OCI-LY7 (cell line): ENCODE results near the gene ZBTB16. TPM values are rescaled to one million over a fixed set of nuclear protein-coding genes. Genes with fewer than 3 reads are reported as not detected.

Experiments
- BruUV-seq: library from RNA; stranded (reverse); fragments of 400-500 nt; replicated peaks from 2 replicates; lab custom pipeline; 2021; lab: Mats Ljungman, UMichigan
- CTCF ChIA-PET: fragments of 300-600 bp; sonication (Branson Sonifier 250); formaldehyde crosslinking; loops from one replicate; lab custom pipeline; 2022; ENCODE audit warnings: antibody characterized with exemption; ENCODE audit not compliant: unreplicated experiment; lab: Charles Lee
- POLR2A ChIA-PET: fragments of 300-600 bp; sonication (Branson Sonifier 250); formaldehyde crosslinking; loops from one replicate; lab custom pipeline; 2022; ENCODE audit warnings: antibody characterized with exemption; lab: Charles Lee
- DNase-seq: peaks from one replicate; pipeline ENCODE4 v3.0.0-alpha.2; 2015; ENCODE audit warnings: low spot score
- H2AFZ ChIP-seq: fragments of 200-600 bp; sonication (generic), shearing (Covaris generic); 2 replicates; pipeline ENCODE4 v1.6.1; 2014; ENCODE audit warnings: mild to moderate bottlenecking, antibody characterized with exemption, low read length, moderate library complexity
- H3K27ac ChIP-seq: fragments of 200-600 bp; sonication (generic); 2 replicates; pipeline ENCODE4 v1.5.1; 2014; ENCODE audit warnings: mixed run types, low read depth, mild to moderate bottlenecking, moderate library complexity, low read length, inconsistent platforms; ENCODE audit not compliant: poor library complexity, severe bottlenecking
- H3K36me3 ChIP-seq: fragments of 200-600 bp; sonication (generic); 2 replicates; pipeline ENCODE4 v1.6.1; 2014; ENCODE audit warnings: mild to moderate bottlenecking, antibody characterized with exemption, low read length, moderate library complexity, mixed read lengths; ENCODE audit not compliant: insufficient read depth
- H3K4me1 ChIP-seq: fragments of 200-600 bp; sonication (generic); 2 replicates; pipeline ENCODE4 v1.5.1; 2014; ENCODE audit warnings: mild to moderate bottlenecking, low read length; ENCODE audit not compliant: insufficient read depth, poor library complexity, severe bottlenecking
- H3K4me2 ChIP-seq: fragments of 200-600 bp; sonication (generic); 2 replicates; pipeline ENCODE4 v1.6.1; 2014; ENCODE audit warnings: mild to moderate bottlenecking, low read length
- H3K4me3 ChIP-seq: fragments of 200-600 bp; sonication (generic); 2 replicates; pipeline ENCODE4 v1.5.1; 2014; ENCODE audit warnings: mild to moderate bottlenecking, low read depth, low read length; ENCODE audit not compliant: poor library complexity, severe bottlenecking
- H3K79me2 ChIP-seq: fragments of 200-600 bp; sonication (generic); 2 replicates; pipeline ENCODE4 v1.6.1; 2016; ENCODE audit warnings: low read depth, mild to moderate bottlenecking, low read length, moderate library complexity, mixed read lengths; ENCODE audit not compliant: insufficient read depth
- H3K9me2 ChIP-seq: fragments of 200-600 bp; sonication (generic); 2 replicates; pipeline ENCODE4 v1.6.1; 2016; ENCODE audit warnings: mild to moderate bottlenecking, low read length, mixed read lengths; ENCODE audit not compliant: insufficient read depth
- H3K9me3 ChIP-seq: fragments of 200-600 bp; sonication (generic); 2 replicates; pipeline ENCODE4 v1.6.1; 2014; ENCODE audit warnings: mild to moderate bottlenecking, mixed run types, low read length, mixed read lengths
- H4K20me1 ChIP-seq: fragments of 200-600 bp; sonication (generic); 2 replicates; pipeline ENCODE4 v1.6.1; 2014; ENCODE audit warnings: mild to moderate bottlenecking, antibody characterized with exemption, low read length, moderate library complexity, mixed read lengths; ENCODE audit not compliant: insufficient read depth
- EZH2phosphoT487 ChIP-seq: fragments of 200-600 bp; sonication (generic); IDR thresholded peaks from 2 replicates; pipeline ENCODE4 v1.6.1; 2018; ENCODE audit warnings: low read depth, borderline replicate concordance, mild to moderate bottlenecking, mixed run types, antibody characterized with exemption, low read length, moderate library complexity, mixed read lengths
- intact Hi-C: fragments of 100-400 bp; cut with micrococcal nuclease; formaldehyde crosslinking; loops from one replicate; pipeline ENCODE4 v1.10.0; 2022; ENCODE audit not compliant: unreplicated experiment
- total RNA-seq, 2 experiments: library from RNA; depleted of rRNA in 1 of 2; stranded (reverse); fragments of >200 nt in 1 of 2; shearing (Covaris generic) in 1 of 2; gene quantifications; 2 replicates each; pipeline ENCODE4 v1.2.3, GENCODE V29; 2014 to 2022
- TF ChIP-seq, protein P1 (sequence below): fragments of 200-600 bp; sonication (generic); conservative IDR thresholded peaks from 2 replicates; pipeline ENCODE4 v1.5.1; 2014; ENCODE audit warnings: mild to moderate bottlenecking, antibody characterized with exemption, low read length, moderate library complexity, mixed read lengths

Gene ZBTB16
- total RNA-seq, 2 experiments from 2014 or later = not detected

DNA sequence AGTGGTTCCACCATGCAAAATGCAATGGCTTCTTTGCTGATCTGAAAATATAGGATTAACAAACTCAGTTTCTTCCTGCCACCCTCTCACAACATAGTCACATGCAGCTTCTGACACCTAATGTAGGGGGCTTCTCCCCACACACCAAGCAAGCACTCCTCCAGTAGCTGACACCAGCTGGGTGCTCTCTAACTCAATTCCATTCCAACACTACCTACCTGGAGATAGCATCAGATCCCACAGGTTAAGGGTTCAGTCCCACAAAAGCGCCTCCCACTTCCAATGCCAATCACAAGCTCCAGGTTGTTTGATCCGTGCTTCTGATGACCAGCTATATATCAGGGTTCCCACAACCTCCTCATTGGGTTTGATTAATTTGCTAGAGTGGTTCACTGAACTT is 204.9 kb downstream of the ZBTB16 start:
- no peak for TF ChIP-seq EZH2phosphoT487
- TF ChIP-seq, protein P1, sequence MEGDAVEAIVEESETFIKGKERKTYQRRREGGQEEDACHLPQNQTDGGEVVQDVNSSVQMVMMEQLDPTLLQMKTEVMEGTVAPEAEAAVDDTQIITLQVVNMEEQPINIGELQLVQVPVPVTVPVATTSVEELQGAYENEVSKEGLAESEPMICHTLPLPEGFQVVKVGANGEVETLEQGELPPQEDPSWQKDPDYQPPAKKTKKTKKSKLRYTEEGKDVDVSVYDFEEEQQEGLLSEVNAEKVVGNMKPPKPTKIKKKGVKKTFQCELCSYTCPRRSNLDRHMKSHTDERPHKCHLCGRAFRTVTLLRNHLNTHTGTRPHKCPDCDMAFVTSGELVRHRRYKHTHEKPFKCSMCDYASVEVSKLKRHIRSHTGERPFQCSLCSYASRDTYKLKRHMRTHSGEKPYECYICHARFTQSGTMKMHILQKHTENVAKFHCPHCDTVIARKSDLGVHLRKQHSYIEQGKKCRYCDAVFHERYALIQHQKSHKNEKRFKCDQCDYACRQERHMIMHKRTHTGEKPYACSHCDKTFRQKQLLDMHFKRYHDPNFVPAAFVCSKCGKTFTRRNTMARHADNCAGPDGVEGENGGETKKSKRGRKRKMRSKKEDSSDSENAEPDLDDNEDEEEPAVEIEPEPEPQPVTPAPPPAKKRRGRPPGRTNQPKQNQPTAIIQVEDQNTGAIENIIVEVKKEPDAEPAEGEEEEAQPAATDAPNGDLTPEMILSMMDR = no peak
- no TSS peak for BruUV-seq
- H3K4me3 ChIP-seq = no peak overlapping the region
- H3K9me2 ChIP-seq = no peaks in the 10 kb centered on the region
- CTCF ChIA-PET = no interaction called here
- no peaks in the 10 kb centered on the region for H3K36me3 ChIP-seq
- H4K20me1 ChIP-seq = no peaks in the 10 kb centered on the region
- POLR2A ChIA-PET = interaction anchor here (0.7 to 1.0 kb wide), 2 partner anchors 8 to 27 kb away, joined by 4 to 5 read pairs; no protein-coding TSS in a partner anchor
- H3K79me2 ChIP-seq = no peaks in the 10 kb centered on the region
- no peak overlapping the region for H3K27ac ChIP-seq
- intact Hi-C loops = loop anchor here (5.0 kb wide), 2 partner anchors 82 to 457 kb away; no protein-coding TSS in a partner anchor
- DNase-seq = no peak
- no peak overlapping the region for H2AFZ ChIP-seq
- H3K9me3 ChIP-seq = no peaks in the 10 kb centered on the region
- H3K4me1 ChIP-seq = peaks cover 2% of the 10 kb centered on the region
- H3K4me2 ChIP-seq = no peak overlapping the region

DNA sequence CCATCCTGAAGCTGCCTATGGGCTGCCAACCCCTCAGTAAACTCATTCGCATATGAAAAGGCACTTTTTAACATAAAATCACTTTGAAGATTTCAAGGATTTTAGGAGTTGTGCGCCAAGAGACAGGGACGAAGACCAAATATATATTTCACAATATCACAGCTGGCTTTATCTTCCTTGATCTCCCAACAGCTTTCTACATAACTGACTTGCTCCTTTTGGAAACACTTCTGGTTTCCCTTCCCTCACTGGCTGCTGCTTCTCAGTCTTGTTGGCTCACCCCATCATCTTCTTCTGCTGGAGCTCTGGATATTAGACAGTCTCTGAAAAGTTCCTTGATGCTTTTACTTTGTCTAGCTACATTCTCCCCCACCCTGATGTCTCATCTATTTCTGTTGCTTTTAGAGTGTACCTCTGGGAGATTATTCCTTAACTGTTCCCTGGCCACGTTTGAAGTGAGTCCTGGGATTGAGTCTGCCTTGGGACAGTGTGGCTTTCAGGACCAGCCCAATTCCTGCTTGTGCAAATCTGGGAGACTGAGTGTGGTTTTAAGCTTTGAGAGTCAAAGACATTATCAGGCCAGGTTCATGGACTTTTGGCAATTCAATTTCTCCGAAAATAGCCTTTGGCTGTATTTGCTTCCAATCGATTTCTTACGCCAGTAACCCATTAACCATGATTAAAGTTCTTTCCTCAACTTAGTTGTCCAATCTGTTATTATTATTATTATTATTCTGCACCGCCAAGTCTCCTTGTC is 205.8 kb downstream of the ZBTB16 start:
- TF ChIP-seq, protein P1 = no peak
- TF ChIP-seq EZH2phosphoT487 = no peak
- H4K20me1 ChIP-seq = no peaks in the 10 kb centered on the region
- CTCF ChIA-PET = no interaction called here
- no peaks in the 10 kb centered on the region for H3K79me2 ChIP-seq
- POLR2A ChIA-PET = interaction anchor here (0.6 to 1.0 kb wide), 2 partner anchors 9 to 20 kb away, joined by 3 to 5 read pairs; no protein-coding TSS in a partner anchor
- H3K36me3 ChIP-seq = no peaks in the 10 kb centered on the region
- no peak for DNase-seq
- H3K9me3 ChIP-seq = no peaks in the 10 kb centered on the region
- no peak overlapping the region for H3K4me2 ChIP-seq
- H3K27ac ChIP-seq = no peak overlapping the region
- no peak overlapping the region for H3K4me3 ChIP-seq
- no TSS peak for BruUV-seq
- no peaks in the 10 kb centered on the region for H3K4me1 ChIP-seq
- no peaks in the 10 kb centered on the region for H3K9me2 ChIP-seq
- H2AFZ ChIP-seq = no peak overlapping the region
- intact Hi-C loops = no loop called here

- H2AFZ ChIP-seq = no peak overlapping the region
- H3K36me3 ChIP-seq = no peaks in the 10 kb centered on the region
- H3K4me1 ChIP-seq = no peaks in the 10 kb centered on the region
- no peaks in the 10 kb centered on the region for H3K79me2 ChIP-seq
- TF ChIP-seq, protein P1 = no peak
- TF ChIP-seq EZH2phosphoT487 = no peak
- ChIA-PET POLR2A (no interaction called here), CTCF (no interaction called here)
- DNase-seq = no peak
- H3K27ac ChIP-seq = no peak overlapping the region
- no peak overlapping the region for H3K4me3 ChIP-seq
- H3K4me2 ChIP-seq = no peak overlapping the region
- H3K9me2 ChIP-seq = no peaks in the 10 kb centered on the region
- no peaks in the 10 kb centered on the region for H4K20me1 ChIP-seq
- intact Hi-C loops = no loop called here
- H3K9me3 ChIP-seq = no peaks in the 10 kb centered on the region
- BruUV-seq = no TSS peak
These were observed 210.0 kb downstream of the ZBTB16 start for GRCh38 chr11:114269498-114269897.
